ENCODE measurements around the gene PRKAR1B.
"Not testable (repeated sequence)": the region's sequence is repeated elsewhere in the genome, so short reads cannot be mapped to it uniquely, and the experiment has no call there.

Gene PRKAR1B

GRCh38 chr7:756928-757560 is 30.0 kb upstream of the PRKAR1B start:
- DNase-seq = no peak

GRCh38 chr7:756231-756927 is 29.3 kb upstream of the PRKAR1B start:
- no peak for DNase-seq

- no peak for DNase-seq
Measured at GRCh38 chr7:755413-755805, 28.3 kb upstream of the PRKAR1B start.

- no peak for DNase-seq
Measured at GRCh38 chr7:754531-755412, 27.7 kb upstream of the PRKAR1B start.

- DNase-seq = no peak
Measured at GRCh38 chr7:753190-753589, 26.1 kb upstream of the PRKAR1B start.

- DNase-seq = not testable (repeated sequence)
Measured at GRCh38 chr7:752256-752655, 25.2 kb upstream of the PRKAR1B start.

GRCh38 chr7:751826-752225 is 24.7 kb upstream of the PRKAR1B start:
- DNase-seq = no peak

GRCh38 chr7:750111-750905 is 23.2 kb upstream of the PRKAR1B start:
- DNase-seq = no peak

GRCh38 chr7:749140-749551 is 22.1 kb upstream of the PRKAR1B start:
- no peak for DNase-seq

GRCh38 chr7:748446-748845 is 21.4 kb upstream of the PRKAR1B start:
- DNase-seq = no peak

GRCh38 chr7:747186-747585 is 20.1 kb upstream of the PRKAR1B start:
- no peak for DNase-seq

- no peak for DNase-seq
Measured at GRCh38 chr7:746155-747061, 19.3 kb upstream of the PRKAR1B start.

- no peak for DNase-seq
Measured at GRCh38 chr7:745431-746154, 18.5 kb upstream of the PRKAR1B start.

- DNase-seq = no peak
Measured at GRCh38 chr7:744854-745430, 17.9 kb upstream of the PRKAR1B start.

- DNase-seq = not testable (repeated sequence)
Measured at GRCh38 chr7:744128-744520, 17.0 kb upstream of the PRKAR1B start.

GRCh38 chr7:743341-744127 is 16.5 kb upstream of the PRKAR1B start:
- DNase-seq = not testable (repeated sequence)

GRCh38 chr7:742791-743190 is 15.7 kb upstream of the PRKAR1B start:
- no peak for DNase-seq

- DNase-seq = no peak
Measured at GRCh38 chr7:741850-742249, 14.8 kb upstream of the PRKAR1B start.

GRCh38 chr7:741191-741671 is 14.2 kb upstream of the PRKAR1B start:
- no peak for DNase-seq
